ENCODE results near the gene OPA3. TPM values are rescaled to one million over a fixed set of nuclear protein-coding genes. Genes with fewer than 3 reads are reported as not detected.

The OPA3 gene
- total RNA-seq, 1 donor from 2014 or later: 5.1 TPM

Other genes starting within 250 kb of the OPA3 start
- gene KLC3, start 244.1 kb downstream of the OPA3 start, total RNA-seq: 0.17 and 0.60 TPM in 2 replicates
- 16.3 and 24.5 TPM in 2 replicates for gene ERCC2, start 214.2 kb downstream of the OPA3 start, total RNA-seq
- 10.9 and 21.0 TPM in 2 replicates for gene PPP1R13L, start 179.7 kb downstream of the OPA3 start, total RNA-seq
- gene POLR1G, start 178.2 kb downstream of the OPA3 start, total RNA-seq: 9.5 and 15.2 TPM in 2 replicates
- 56.5 and 63.1 TPM in 2 replicates for gene ERCC1, start 160.9 kb downstream of the OPA3 start, total RNA-seq
- 0.65 and 23.8 TPM in 2 replicates for gene FOSB, start 116.8 kb downstream of the OPA3 start, total RNA-seq
- 9.0 and 10.2 TPM in 2 replicates for gene RTN2, start 87.8 kb downstream of the OPA3 start, total RNA-seq
- 0.60 and 1.5 TPM in 2 replicates for gene PPM1N, start 86.4 kb downstream of the OPA3 start, total RNA-seq
- gene VASP, start 77.3 kb downstream of the OPA3 start, total RNA-seq: 93.9 and 101 TPM in 2 replicates
- 3.2 and 5.0 TPM in 2 replicates for gene GPR4, start 17.4 kb upstream of the OPA3 start, total RNA-seq
- 18.9 and 26.1 TPM in 2 replicates for gene EML2, start 54.6 kb upstream of the OPA3 start, total RNA-seq
- gene GIPR, start 83.4 kb upstream of the OPA3 start, total RNA-seq: 0.05 TPM in 1 of 2 replicates, not detected in the other
- gene SNRPD2, start 107.2 kb upstream of the OPA3 start, total RNA-seq: 218 and 295 TPM in 2 replicates
- gene QPCTL, start 107.9 kb upstream of the OPA3 start, total RNA-seq: 8.3 and 11.8 TPM in 2 replicates
- 7.7 and 7.8 TPM in 2 replicates for gene FBXO46, start 146.1 kb upstream of the OPA3 start, total RNA-seq
- gene MEIOSIN, start 148.6 kb upstream of the OPA3 start, total RNA-seq: not detected in 2 replicates
- 9.8 and 11.7 TPM in 2 replicates for gene SIX5, start 184.4 kb upstream of the OPA3 start, total RNA-seq
- 10.9 and 12.4 TPM in 2 replicates for gene DMPK, start 197.7 kb upstream of the OPA3 start, total RNA-seq
- gene DMWD, start 208.0 kb upstream of the OPA3 start, total RNA-seq: 28.8 and 31.7 TPM in 2 replicates
- under 0.01 and 0.05 TPM in 2 replicates for gene RSPH6A, start 230.5 kb upstream of the OPA3 start, total RNA-seq